Skeletal muscle cell (primary cell): ENCODE results near the gene AKAP6.

Experiments
- DNase-seq: peaks from one replicate; pipeline ENCODE4 v3.0.0-alpha.2; 2010; ENCODE audit warnings: low read depth
- H3K4me3 ChIP-seq: 2 replicates; pipeline ENCODE4 v1.5.1; 2011; ENCODE audit warnings: low read depth, mild to moderate bottlenecking, control low read depth, low read length, moderate library complexity

Gene AKAP6

GRCh38 chr14:32468955-32469354 is 139.9 kb downstream of the AKAP6 start:
- H3K4me3 ChIP-seq, result no peak overlapping the region
- peak; percentile 75 for DNase-seq

- DNase-seq, result no peak
- no peak overlapping the region for H3K4me3 ChIP-seq
Measured at GRCh38 chr14:32469388-32470160, 140.5 kb downstream of the AKAP6 start.

DNA sequence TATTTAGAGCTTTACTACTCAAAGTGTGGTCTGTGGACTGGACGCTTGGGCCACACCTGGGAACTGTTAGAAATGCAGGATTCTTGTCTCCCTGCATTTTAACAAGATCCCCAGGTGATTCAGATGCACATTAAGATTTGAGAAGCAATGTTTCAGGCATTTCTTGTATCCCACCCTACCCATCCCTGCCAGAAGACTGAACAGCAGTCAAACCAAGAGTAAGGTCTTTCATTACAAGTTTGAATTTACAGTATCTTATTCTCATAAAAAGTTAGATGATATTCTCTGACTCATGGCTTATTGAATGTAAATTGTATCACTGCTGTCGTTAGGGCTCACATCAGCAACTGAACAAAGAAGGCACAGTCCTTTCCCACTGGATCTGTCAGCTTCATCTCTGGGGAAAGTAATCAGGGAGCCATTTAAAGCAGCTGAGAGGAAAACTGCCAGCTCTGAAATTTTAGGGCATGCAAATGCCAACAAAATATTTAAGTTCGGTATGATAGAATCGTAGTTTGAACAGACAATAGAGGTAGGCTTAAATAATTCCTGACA is 141.1 kb downstream of the AKAP6 start:
- no peak for DNase-seq
- H3K4me3 ChIP-seq, result no peak overlapping the region

GRCh38 chr14:32471181-32471580 is 142.1 kb downstream of the AKAP6 start:
- no peak for DNase-seq
- no peak overlapping the region for H3K4me3 ChIP-seq

DNA sequence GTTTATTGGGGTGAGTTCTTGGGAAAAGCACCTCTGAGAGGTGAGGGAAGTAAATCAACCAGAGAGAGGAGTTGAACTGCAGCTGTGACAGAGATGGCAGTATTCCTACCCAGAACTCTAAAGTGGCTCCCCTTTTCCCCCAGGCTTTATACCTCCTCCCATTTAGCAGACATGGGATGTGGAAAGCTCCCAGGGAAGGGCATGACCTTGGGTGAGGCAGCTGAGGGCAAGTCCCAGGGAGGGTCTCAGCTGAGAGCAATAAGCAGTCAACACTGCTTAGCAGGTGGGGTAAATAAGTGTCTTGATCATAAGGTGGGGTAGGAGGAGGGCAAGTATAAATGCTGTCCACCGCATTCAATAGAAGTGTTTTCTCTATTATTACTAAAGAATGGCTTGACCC is 143.0 kb downstream of the AKAP6 start:
- DNase-seq, result no peak
- no peak overlapping the region for H3K4me3 ChIP-seq

DNA sequence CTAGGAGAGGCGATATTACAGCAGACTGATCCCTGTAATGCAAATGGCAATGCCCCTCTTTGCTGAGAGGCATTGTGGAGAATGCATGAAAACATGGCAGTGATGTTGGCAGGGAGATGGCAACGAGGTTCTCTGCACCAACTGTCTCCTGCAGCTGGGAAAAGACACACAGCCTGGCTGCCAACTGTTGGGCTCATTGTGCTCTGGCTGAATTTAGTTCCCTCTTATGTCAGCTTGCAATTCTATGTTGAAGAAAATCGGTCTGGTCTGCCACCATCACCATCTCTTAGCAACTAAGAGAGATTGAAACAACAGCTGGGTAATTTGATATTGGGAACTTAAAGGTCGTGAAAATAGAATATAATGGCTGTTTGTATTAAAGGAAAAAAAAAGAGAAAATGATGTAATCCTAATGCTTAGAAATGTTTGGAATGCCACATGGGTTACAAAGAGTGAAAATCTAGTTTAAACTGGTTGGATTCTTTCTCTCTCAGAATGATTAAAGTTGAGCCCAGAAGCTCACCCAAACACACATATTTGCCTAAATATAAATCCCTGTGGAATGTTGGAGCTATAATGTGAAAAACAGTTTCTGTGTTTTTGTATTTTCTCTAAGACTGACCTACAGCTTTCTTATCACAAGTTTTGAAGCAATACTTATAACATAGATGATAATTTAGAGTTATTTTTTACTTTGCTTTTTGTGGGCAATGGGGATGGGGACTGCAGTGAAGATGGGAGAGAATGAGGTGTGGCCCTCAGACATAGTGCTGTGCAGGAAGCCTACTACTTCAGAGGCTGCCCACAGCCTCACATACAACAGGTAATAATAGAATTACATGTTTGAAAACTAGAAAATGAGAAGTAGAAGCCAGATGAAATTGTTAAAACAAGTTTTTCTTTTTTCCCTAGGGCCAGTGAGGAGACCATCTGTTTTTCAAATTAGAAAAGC is 143.7 kb downstream of the AKAP6 start:
- peak; percentile 74 for DNase-seq
- H3K4me3 ChIP-seq, result no peak overlapping the region

- no peak overlapping the region for H3K4me3 ChIP-seq
- DNase-seq, result no peak
Measured at GRCh38 chr14:32473464-32473855, 144.4 kb downstream of the AKAP6 start.

GRCh38 chr14:32474478-32475195 is 145.5 kb downstream of the AKAP6 start:
- H3K4me3 ChIP-seq, result no peak overlapping the region
- DNase-seq, result no peak

DNA sequence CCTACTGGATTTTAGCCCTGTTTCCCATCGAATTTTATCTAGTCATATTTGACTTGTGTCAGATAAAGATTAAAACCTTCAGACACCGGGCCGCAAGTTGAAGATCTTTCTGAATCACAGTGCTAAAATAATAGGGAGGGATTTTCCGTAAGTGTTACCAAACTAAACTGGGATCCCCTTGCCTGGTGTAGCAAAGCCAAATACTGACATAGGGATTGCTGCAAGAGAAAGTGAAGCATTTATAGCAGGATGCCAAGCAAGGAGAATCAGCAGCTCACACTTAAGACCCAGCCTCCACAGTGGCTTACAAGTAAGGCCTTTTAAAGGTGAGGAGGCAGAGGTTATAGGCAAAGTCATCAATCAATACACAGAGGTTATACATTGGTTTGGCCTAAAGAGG is 147.4 kb downstream of the AKAP6 start:
- DNase-seq, result no peak
- no peak overlapping the region for H3K4me3 ChIP-seq

- no peak for DNase-seq
- H3K4me3 ChIP-seq, result no peak overlapping the region
Measured at GRCh38 chr14:32477396-32477795, 148.3 kb downstream of the AKAP6 start.

DNA sequence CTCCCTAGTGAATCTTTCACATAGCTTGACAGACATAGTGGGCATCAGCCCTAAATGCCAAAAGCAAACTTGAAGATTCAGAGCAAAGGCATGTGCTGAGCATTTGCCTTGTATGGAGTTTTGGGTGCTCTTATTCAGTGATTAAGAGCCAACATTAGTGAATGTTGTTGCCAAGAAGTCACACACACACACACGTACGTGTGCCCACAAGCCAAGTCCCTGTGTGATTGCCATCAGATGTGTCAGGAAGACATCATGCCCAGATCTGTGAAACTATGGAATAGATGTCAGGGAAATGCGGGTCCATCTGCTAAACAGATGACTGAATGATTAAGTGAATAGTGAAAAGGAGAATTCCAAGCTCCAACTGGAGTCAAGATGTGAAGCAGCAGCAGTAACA is 149.0 kb downstream of the AKAP6 start:
- DNase-seq, result no peak

GRCh38 chr14:32480337-32480736 is 151.2 kb downstream of the AKAP6 start:
- no peak for DNase-seq
- no peak overlapping the region for H3K4me3 ChIP-seq

More for the DNA sequence above, 149.0 kb downstream of the AKAP6 start:
- H3K4me3 ChIP-seq, result no peak overlapping the region

DNA sequence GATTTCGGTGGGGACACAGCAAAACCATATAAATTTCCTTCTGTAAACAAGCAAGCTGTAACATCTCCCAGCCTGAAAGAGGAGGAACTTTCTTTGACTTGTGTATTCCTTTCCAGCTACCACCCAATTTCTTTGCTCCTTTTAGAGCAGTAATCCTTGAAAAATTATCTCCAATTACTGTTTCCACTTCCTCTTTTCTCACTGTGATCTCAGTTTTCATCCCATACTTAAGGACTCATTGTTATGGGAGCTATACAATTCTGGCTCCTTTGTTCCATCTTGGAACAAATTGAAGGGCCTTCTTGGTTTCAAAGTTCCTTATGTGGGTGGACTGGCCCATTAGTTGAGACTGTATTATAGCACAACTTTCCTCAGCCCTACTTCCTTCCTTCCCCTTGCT is 152.6 kb downstream of the AKAP6 start:
- no peak overlapping the region for H3K4me3 ChIP-seq
- no peak for DNase-seq

DNA sequence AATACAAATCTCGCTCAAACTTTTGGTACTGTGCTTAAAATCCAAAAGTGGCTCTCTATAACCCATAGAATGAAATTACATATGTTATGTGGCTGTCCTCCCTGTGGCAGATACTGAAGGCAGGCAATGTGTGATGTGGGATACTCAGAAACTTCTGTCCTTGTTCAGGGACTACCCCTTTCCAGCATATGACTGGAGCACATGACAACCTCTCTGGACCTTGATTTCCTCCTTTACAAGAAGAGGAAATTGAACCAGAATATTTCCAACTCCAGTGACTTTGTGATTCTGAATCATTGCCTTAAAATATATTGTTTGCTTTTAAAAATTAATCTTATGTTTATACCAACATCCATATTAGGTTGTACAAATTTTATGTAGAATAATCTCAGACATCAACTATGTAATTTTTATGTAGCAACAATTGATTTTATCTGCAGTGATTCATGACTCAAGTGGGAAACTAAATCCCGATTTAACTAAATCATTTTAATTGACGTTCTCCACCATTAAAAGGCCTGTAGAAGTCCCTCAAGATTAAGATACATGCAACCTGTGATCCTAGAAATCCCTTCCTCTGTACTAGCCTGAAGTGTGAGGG is 162.4 kb downstream of the AKAP6 start:
- no peak overlapping the region for H3K4me3 ChIP-seq
- DNase-seq, result no peak

DNA sequence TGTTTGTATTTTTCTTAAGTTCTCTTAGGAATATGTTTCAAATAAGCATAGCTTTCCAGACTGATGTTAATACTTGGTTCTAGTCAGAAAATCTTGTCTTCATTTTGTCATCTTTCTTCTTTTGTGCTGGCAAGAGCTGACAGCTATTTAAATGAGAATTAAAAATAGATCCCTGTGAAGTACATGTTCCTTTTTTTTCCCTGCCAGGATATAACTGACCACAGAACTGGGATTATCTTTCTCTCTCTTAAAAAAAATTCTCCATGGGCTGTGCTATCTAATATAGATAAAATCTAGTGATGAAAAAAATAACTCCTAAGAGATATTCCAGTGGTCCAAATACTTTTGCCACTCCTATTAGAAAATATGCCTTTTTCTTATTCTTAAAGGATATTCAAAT is 163.4 kb downstream of the AKAP6 start:
- no peak overlapping the region for H3K4me3 ChIP-seq
- no peak for DNase-seq

DNA sequence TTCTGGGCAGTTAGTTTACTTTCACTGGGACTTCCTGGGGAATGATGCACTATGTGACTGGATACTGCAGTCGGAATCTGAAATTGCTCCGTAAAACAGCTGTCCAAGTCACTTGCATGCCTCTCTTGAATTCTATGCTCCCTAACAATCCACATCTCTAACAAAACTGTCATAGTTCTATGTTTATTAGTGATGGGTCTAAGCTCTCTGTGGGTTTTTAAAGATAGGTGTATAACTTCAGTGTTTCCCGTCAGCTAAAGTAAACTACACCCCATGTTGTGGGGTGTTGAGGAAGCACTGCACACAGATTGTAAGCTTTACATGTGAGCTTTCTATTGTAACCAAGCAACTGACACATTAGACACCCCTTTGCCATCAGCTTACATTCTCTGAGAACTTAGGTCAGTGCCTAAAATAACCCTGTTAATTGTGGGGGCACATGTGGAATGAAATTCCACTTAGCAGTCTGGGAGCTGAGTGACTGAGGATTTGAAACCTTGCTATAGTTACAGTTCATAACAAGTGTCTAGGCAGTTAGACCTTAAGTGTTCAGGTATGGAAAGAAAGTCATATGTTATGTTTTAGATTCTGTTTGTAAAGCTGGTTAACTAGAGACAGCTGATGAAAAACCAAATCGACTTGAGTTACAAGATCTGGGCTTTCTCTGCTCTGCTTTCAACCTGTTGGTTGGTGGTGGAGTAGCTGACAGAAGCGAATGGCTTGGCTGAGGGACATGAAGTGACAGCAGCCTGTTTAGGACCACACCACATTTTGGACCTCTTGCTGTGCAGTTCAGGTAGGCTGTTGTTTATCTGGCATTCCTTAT is 165.7 kb downstream of the AKAP6 start:
- H3K4me3 ChIP-seq, result peak overlapping the region; percentile 18
- no peak for DNase-seq

DNA sequence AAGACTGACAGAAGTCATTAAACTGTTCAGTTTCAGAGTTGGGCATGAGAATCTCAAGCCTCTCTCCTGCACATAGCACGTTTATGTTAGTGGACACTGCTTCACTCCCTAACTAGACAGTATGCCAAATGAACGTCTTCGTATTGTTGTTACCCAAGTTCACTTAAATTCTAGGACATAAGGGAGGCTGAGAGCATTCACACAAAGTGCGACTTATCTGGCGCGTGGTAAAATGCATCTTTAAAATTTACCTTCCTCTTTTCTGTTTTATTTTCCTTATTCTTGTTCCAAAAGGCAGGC is 166.3 kb downstream of the AKAP6 start:
- peak overlapping the region; percentile 18 for H3K4me3 ChIP-seq
- DNase-seq, result no peak

- no peak overlapping the region for H3K4me3 ChIP-seq
- no peak for DNase-seq
Measured at GRCh38 chr14:32497248-32497647, 168.2 kb downstream of the AKAP6 start.
